Bronchial epithelial cell (primary cell): ENCODE data around the gene KIAA0232. TPM values are rescaled to one million over a fixed set of nuclear protein-coding genes. Genes with fewer than 3 reads are reported as not detected.

Experiments
- DNase-seq: peaks from one replicate; pipeline ENCODE4 v3.0.0-alpha.2; 2010; ENCODE audit warnings: low read depth
- FAIRE-seq: peaks from 2 replicates; lab custom pipeline; 2011; peaks lifted over from hg19 to GRCh38; lab: Jason Lieb, UNC
- H3K27me3 ChIP-seq: 2 replicates; pipeline ENCODE4 v1.5.1; 2011; ENCODE audit warnings: low read length; ENCODE audit not compliant: control insufficient read depth, insufficient read depth
- H3K36me3 ChIP-seq: 2 replicates; pipeline ENCODE4 v1.5.1; 2011; ENCODE audit warnings: low read length; ENCODE audit not compliant: control insufficient read depth, insufficient read depth
- H3K4me3 ChIP-seq: 2 replicates; pipeline ENCODE4 v1.5.1; 2011; ENCODE audit warnings: mild to moderate bottlenecking, low read depth, low read length, control low read depth
- total RNA-seq: library from RNA; depleted of rRNA; stranded (reverse); fragments of >200 nt; gene quantifications from 2 replicates; pipeline ENCODE4 v1.2.1, GENCODE V29; 2014
- TF ChIP-seq, protein P1 (sequence below): IDR thresholded peaks from 2 replicates; pipeline ENCODE4 v1.5.1; 2011; ENCODE audit warnings: mild to moderate bottlenecking, moderate library complexity, low read length, control low read depth, inconsistent platforms; ENCODE audit not compliant: insufficient read depth, severe bottlenecking

Gene KIAA0232
- total RNA-seq, 1 donor from 2014 or later: 20.5 TPM

GRCh38 chr4:6761649-6762615 is 20.6 kb upstream of the KIAA0232 start:
- Histone ChIP-seq H3K27me3 (no peaks in the 10 kb centered on the region), H3K36me3 (no peaks in the 10 kb centered on the region), H3K4me3 (no peak overlapping the region)
- FAIRE-seq: no peak
- TF ChIP-seq, protein P1, sequence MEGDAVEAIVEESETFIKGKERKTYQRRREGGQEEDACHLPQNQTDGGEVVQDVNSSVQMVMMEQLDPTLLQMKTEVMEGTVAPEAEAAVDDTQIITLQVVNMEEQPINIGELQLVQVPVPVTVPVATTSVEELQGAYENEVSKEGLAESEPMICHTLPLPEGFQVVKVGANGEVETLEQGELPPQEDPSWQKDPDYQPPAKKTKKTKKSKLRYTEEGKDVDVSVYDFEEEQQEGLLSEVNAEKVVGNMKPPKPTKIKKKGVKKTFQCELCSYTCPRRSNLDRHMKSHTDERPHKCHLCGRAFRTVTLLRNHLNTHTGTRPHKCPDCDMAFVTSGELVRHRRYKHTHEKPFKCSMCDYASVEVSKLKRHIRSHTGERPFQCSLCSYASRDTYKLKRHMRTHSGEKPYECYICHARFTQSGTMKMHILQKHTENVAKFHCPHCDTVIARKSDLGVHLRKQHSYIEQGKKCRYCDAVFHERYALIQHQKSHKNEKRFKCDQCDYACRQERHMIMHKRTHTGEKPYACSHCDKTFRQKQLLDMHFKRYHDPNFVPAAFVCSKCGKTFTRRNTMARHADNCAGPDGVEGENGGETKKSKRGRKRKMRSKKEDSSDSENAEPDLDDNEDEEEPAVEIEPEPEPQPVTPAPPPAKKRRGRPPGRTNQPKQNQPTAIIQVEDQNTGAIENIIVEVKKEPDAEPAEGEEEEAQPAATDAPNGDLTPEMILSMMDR: no peak
- DNase-seq: no peak

DNA sequence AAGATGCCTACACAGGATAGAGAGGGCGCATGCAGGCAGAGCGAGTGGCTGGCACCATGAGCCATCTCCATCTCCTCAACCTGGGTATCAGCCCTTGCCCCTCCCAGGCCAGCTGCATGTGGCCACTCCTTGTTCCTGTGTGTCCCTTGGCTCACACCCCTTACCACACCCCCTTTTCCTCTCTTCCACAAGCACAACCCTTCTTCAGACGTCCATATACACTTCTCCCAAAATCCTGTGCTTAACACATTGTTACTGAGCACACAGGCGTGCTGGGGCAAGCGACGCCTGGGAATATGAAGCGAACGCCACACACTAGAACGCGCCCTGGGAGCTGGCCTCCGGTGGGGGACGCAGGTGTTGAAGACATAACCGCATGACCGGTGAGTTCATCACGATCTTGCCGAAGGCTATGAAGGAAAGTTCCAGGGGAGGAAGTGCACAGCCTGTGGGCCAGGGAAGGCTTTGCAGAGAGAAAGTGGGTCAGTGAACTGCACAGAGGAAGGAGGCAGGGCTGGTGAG is 19.1 kb upstream of the KIAA0232 start:
- Histone ChIP-seq H3K36me3 (no peaks in the 10 kb centered on the region), H3K27me3 (no peaks in the 10 kb centered on the region), H3K4me3 (no peak overlapping the region)
- FAIRE-seq (peak; percentile 93), DNase-seq (peak; percentile 96)
- TF ChIP-seq, protein P1: peak; percentile 79

DNA sequence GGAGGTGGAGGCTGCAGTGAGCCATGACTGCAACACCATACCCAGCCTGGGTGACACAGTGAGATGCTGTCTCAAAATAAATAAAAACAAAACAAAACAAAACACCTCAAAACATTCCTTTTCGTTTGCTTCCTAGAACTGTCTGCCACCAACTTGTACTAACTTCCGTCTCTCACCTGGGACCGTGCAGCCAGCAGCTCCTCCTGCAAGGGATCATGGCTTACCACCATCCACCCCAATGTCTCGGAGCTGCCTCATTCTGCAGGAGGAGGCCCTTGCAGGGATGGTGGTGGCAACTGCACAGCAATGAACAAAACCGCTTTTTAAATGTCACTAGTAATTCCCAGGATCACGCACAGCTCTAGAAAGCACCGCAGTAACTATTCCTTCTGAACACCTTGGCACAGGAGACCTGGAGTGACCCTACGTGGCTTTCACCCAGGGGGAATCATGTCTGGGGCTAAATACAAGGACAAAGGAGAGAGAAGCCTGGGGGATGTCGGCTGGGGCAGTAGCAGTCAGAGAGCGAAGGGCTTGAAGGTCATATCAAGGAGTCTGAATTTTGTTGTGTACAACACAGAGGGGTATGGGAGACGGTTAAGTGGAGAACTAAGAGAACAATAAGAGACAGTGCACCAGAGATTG is 17.4 kb upstream of the KIAA0232 start:
- DNase-seq (no peak), FAIRE-seq (no peak)
- Histone ChIP-seq H3K27me3 (no peaks in the 10 kb centered on the region), H3K4me3 (no peak overlapping the region), H3K36me3 (no peaks in the 10 kb centered on the region)
- TF ChIP-seq, protein P1: no peak

- TF ChIP-seq, protein P1: no peak
- DNase-seq (no peak), FAIRE-seq (no peak)
- Histone ChIP-seq H3K27me3 (no peaks in the 10 kb centered on the region), H3K4me3 (no peak overlapping the region), H3K36me3 (no peaks in the 10 kb centered on the region)
These were observed 16.8 kb upstream of the KIAA0232 start for GRCh38 chr4:6765703-6766102.

DNA sequence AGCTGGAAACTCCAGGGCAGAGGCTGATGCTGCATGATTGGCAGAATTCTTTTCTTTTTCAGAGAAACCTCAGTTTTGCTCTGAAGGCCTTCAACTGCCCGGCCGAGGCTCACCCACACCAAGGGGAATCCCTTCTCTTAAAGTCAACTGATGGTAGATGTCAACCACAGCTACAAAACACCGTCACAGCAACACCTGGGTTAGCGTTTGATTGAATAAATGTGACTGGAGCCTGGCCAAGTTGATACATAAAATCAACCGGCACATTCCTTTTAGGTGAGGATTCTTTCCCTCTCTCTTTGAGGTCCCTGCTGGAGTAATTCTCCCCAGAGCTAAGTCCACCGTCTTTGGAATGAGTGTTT is 15.2 kb upstream of the KIAA0232 start:
- TF ChIP-seq, protein P1: no peak
- Histone ChIP-seq H3K27me3 (no peaks in the 10 kb centered on the region), H3K4me3 (no peak overlapping the region), H3K36me3 (no peaks in the 10 kb centered on the region)
- FAIRE-seq (no peak), DNase-seq (peak; percentile 46)
